ENCODE measurements around the gene OR5B21.

Gene OR5B21

DNA sequence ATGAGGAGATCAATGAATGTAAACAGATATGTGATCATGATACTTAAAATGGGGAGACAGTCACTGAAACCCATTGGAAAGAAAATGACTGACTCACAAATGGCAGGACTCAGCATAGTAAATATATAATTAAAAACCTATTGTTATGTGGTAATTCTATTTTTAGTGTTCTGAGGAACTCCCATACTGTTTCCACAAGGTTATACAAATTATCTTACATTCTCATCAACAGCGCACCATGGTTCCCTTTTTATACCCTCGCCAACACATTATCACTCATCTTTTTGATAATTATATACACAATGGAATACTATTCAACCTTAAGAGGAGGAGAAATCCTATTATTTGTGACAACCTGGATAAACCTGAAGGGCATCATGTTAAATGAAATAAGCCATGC is 17.1 kb downstream of the OR5B21 start:
- no peak for DNase-seq

GRCh38 chr11:58487170-58487569 is 20.7 kb downstream of the OR5B21 start:
- DNase-seq = no peak

- no peak for DNase-seq
Observed at GRCh38 chr11:58485961-58486360, 21.9 kb downstream of the OR5B21 start.

- no peak for DNase-seq
Observed at GRCh38 chr11:58471892-58472291, 36.0 kb downstream of the OR5B21 start.

DNA sequence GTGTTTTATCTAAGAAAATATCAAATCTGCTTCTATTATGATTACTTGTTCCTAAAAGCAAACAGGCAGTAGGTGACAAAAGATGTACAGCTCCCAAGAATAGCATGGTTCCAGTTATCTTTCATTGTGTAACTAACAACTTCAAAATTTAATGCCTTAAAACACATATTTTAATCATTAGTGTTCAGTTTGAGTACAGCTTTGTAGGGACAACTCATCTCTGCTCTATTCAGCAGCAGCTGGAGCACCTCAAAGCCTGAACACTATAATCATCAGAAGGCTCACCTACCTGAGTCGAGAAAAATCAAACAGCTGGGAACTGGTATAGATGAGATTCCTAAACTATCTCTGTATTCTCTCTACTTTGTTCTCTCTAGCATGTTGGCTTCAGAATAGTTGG is 41.6 kb downstream of the OR5B21 start:
- no peak for DNase-seq

GRCh38 chr11:58465690-58466089 is 42.2 kb downstream of the OR5B21 start:
- DNase-seq = no peak
